ENCODE measurements around the gene UBASH3B.
"Not testable (repeated sequence)": the region's sequence is repeated elsewhere in the genome, so short reads cannot be mapped to it uniquely, and the experiment has no call there.

Gene UBASH3B

GRCh38 chr11:122711362-122711761 is 55.8 kb downstream of the UBASH3B start:
- DNase-seq = no peak

- peak in 1 of 2 experiments; percentile 57 for DNase-seq
Measured at GRCh38 chr11:122711831-122712381, 56.4 kb downstream of the UBASH3B start.

GRCh38 chr11:122714004-122714403 is 58.5 kb downstream of the UBASH3B start:
- DNase-seq = no peak

GRCh38 chr11:122714484-122714883 is 59.0 kb downstream of the UBASH3B start:
- DNase-seq = no peak

GRCh38 chr11:122715548-122716440 is 60.3 kb downstream of the UBASH3B start:
- DNase-seq = no peak

GRCh38 chr11:122717264-122717867 is 61.8 kb downstream of the UBASH3B start:
- DNase-seq = no peak

GRCh38 chr11:122720107-122720881 is 64.8 kb downstream of the UBASH3B start:
- DNase-seq = peak in 1 of 2 experiments; percentile 61

- DNase-seq = no peak
Measured at GRCh38 chr11:122721201-122721963, 65.9 kb downstream of the UBASH3B start.

GRCh38 chr11:122721964-122722266 is 66.4 kb downstream of the UBASH3B start:
- DNase-seq = no peak

GRCh38 chr11:122723106-122723505 is 67.6 kb downstream of the UBASH3B start:
- DNase-seq = no peak

GRCh38 chr11:122723576-122723975 is 68.1 kb downstream of the UBASH3B start:
- DNase-seq = no peak

GRCh38 chr11:122724520-122724919 is 69.0 kb downstream of the UBASH3B start:
- DNase-seq = no peak

GRCh38 chr11:122726028-122726427 is 70.5 kb downstream of the UBASH3B start:
- DNase-seq = no peak

- no peak for DNase-seq
Measured at GRCh38 chr11:122727101-122727929, 71.8 kb downstream of the UBASH3B start.

- no peak for DNase-seq
Measured at GRCh38 chr11:122728561-122728960, 73.0 kb downstream of the UBASH3B start.

GRCh38 chr11:122729139-122729538 is 73.6 kb downstream of the UBASH3B start:
- no peak for DNase-seq

GRCh38 chr11:122730694-122731093 is 75.2 kb downstream of the UBASH3B start:
- DNase-seq = not testable (repeated sequence)

- DNase-seq = no peak
Measured at GRCh38 chr11:122731500-122731913, 76.0 kb downstream of the UBASH3B start.

GRCh38 chr11:122732342-122733315 is 77.1 kb downstream of the UBASH3B start:
- DNase-seq = no peak

- no peak for DNase-seq
Measured at GRCh38 chr11:122733318-122733717, 77.8 kb downstream of the UBASH3B start.

Measured in NCI-H526 (cell line).